GM18858 (cell line): ENCODE data around the gene PPFIBP2.
"Not testable (repeated sequence)": the region's sequence is repeated elsewhere in the genome, so short reads cannot be mapped to it uniquely, and the experiment has no call there.

ENCODE experiments used
- ATAC-seq: cut with Tn5 transposase; IDR thresholded peaks from one replicate; pipeline ENCODE4 v1.9.1; 2021; ENCODE audit not compliant: unreplicated experiment

The PPFIBP2 gene

GRCh38 chr11:7655253-7656217 lies 141.7 kb downstream of the PPFIBP2 start:
- ATAC-seq, result no peak

GRCh38 chr11:7656704-7657103 lies 142.9 kb downstream of the PPFIBP2 start:
- no peak for ATAC-seq

GRCh38 chr11:7657306-7658025 lies 143.7 kb downstream of the PPFIBP2 start:
- no peak for ATAC-seq

- ATAC-seq, result not testable (repeated sequence)
Observed at GRCh38 chr11:7663531-7663930, 149.7 kb downstream of the PPFIBP2 start.

- no peak for ATAC-seq
Observed at GRCh38 chr11:7664867-7665266, 151.1 kb downstream of the PPFIBP2 start.

- ATAC-seq, result peak; percentile 90
Observed at GRCh38 chr11:7665473-7666291, 151.9 kb downstream of the PPFIBP2 start.

- ATAC-seq, result no peak
Observed at GRCh38 chr11:7666292-7666866, 152.6 kb downstream of the PPFIBP2 start.

GRCh38 chr11:7667460-7667859 lies 153.7 kb downstream of the PPFIBP2 start:
- no peak for ATAC-seq

- ATAC-seq, result no peak
Observed at GRCh38 chr11:7668464-7668863, 154.7 kb downstream of the PPFIBP2 start.

GRCh38 chr11:7668911-7669310 lies 155.1 kb downstream of the PPFIBP2 start:
- no peak for ATAC-seq

- ATAC-seq, result no peak
Observed at GRCh38 chr11:7670641-7671040, 156.8 kb downstream of the PPFIBP2 start.

- ATAC-seq, result peak; percentile 65
Observed at GRCh38 chr11:7671347-7672215, 157.8 kb downstream of the PPFIBP2 start.

GRCh38 chr11:7672276-7672959 lies 158.6 kb downstream of the PPFIBP2 start:
- peak; percentile 8 for ATAC-seq

GRCh38 chr11:7672960-7673723 lies 159.3 kb downstream of the PPFIBP2 start, which contains the start of gene CYB5R2:
Gene CYB5R2, minus strand, starts transcription at chr11:7673500. Its CDS starts 675 bp downstream, at chr11:7672825.
- ATAC-seq, result no peak

GRCh38 chr11:7673724-7674434 lies 160.1 kb downstream of the PPFIBP2 start:
- no peak for ATAC-seq

GRCh38 chr11:7675631-7676030 lies 161.8 kb downstream of the PPFIBP2 start:
- ATAC-seq, result no peak

- ATAC-seq, result no peak
Observed at GRCh38 chr11:7677071-7677470, 163.3 kb downstream of the PPFIBP2 start.

GRCh38 chr11:7677796-7678201 lies 164.0 kb downstream of the PPFIBP2 start:
- ATAC-seq, result no peak
